HCT116 (cell line): ENCODE measurements around the gene CTCF. TPM values are rescaled to one million over a fixed set of nuclear protein-coding genes. Genes with fewer than 3 reads are reported as not detected.

ENCODE experiments used
- ATAC-seq: fragments of 200-7000 bp; cut with Tn5 transposase; 2 replicates; pipeline ENCODE4 v1.9.1; 2020; ENCODE audit warnings: mild to moderate bottlenecking, moderate library complexity
- BruUV-seq: library from RNA; stranded (reverse); fragments of 400-500 nt; replicated peaks from 2 replicates; lab custom pipeline; 2021; lab: Mats Ljungman, UMichigan
- CTCF ChIA-PET: fragments of 300-600 bp; sonication (Branson Sonifier 250); formaldehyde crosslinking; loops from one replicate; lab custom pipeline; 2021; ENCODE audit warnings: antibody characterized with exemption; lab: Charles Lee
- POLR2A ChIA-PET: fragments of 300-600, 350-600 bp; sonication (Branson Sonifier 250); formaldehyde crosslinking; loops from one replicate; lab custom pipeline; 2021; ENCODE audit warnings: antibody characterized with exemption; lab: Charles Lee
- RAD21 ChIA-PET, 2 experiments: fragments of 300-600 bp; sonication (Branson Sonifier 250); formaldehyde crosslinking; loops; one replicate each; lab custom pipeline; 2023; ENCODE audit warnings: low total read pairs in 2 of 2; ENCODE audit not compliant: uncharacterized antibody in 2 of 2, unreplicated experiment in 2 of 2, low non-redundant PET in 1 of 2; lab: Charles Lee
- DNase-seq: peaks from one replicate; pipeline ENCODE4 v3.0.0-alpha.2; 2010; ENCODE audit warnings: low read depth, low spot score
- H2AFZ ChIP-seq: fragments of 200-600 bp; shearing (Covaris generic), sonication (generic); 2 replicates; pipeline ENCODE4 v1.6.1; 2017; ENCODE audit warnings: low read depth, mixed run types, mixed read lengths, antibody characterized with exemption, low read length; ENCODE audit not compliant: poor library complexity, severe bottlenecking
- H3K27ac ChIP-seq: 2 replicates; pipeline ENCODE4 v1.5.1; 2012; ENCODE audit warnings: low read depth, low read length
- H3K27me3 ChIP-seq: fragments of 200-600 bp; sonication (generic); 2 replicates; pipeline ENCODE4 v1.6.1; 2016; ENCODE audit warnings: mixed run types, low read length, mixed read lengths; ENCODE audit not compliant: insufficient read depth
- H3K36me3 ChIP-seq, 2 experiments: fragments of 200-500 bp in 1 of 2; fragments of 200-600 bp in 1 of 2; sonication (Bioruptor generic) in 1 of 2; sonication (generic) in 1 of 2; 2 replicates each; pipeline versions ENCODE4 v1.5.1 to v1.6.1; 2014 to 2016; ENCODE audit warnings: low read length in 2 of 2, inconsistent platforms in 1 of 2, mixed read lengths in 1 of 2, mixed run types in 1 of 2; ENCODE audit not compliant: insufficient read depth in 2 of 2, control insufficient read depth in 1 of 2
- H3K4me1 ChIP-seq, 2 experiments: fragments of 200-600 bp in 1 of 2; sonication (generic) in 1 of 2; 2 replicates each; pipeline versions ENCODE4 v1.5.1 to v1.6.1; 2012 to 2017; ENCODE audit warnings: low read length in 2 of 2, inconsistent platforms in 1 of 2, mild to moderate bottlenecking in 1 of 2, mixed read lengths in 1 of 2, mixed run types in 1 of 2, moderate library complexity in 1 of 2; ENCODE audit not compliant: insufficient read depth in 2 of 2, control insufficient read depth in 1 of 2
- H3K4me2 ChIP-seq: fragments of 200-600 bp; sonication (generic); 2 replicates; pipeline ENCODE4 v1.6.1; 2017; ENCODE audit warnings: mixed run types, low read length, mixed read lengths
- H3K4me3 ChIP-seq, 2 experiments: fragments of 200-600 bp in 1 of 2; sonication (generic) in 1 of 2; replicated peaks in 1 of 2; 2 replicates each; pipeline ENCODE4 v1.5.1; 2011 to 2016; ENCODE audit warnings: low read length in 2 of 2, control low read depth in 1 of 2, low read depth in 1 of 2, mild to moderate bottlenecking in 1 of 2, mixed read lengths in 1 of 2, mixed run types in 1 of 2
- H3K79me2 ChIP-seq: fragments of 200-600 bp; sonication (generic); 2 replicates; pipeline ENCODE4 v1.6.1; 2017; ENCODE audit warnings: mild to moderate bottlenecking, mixed run types, low read length, moderate library complexity, mixed read lengths; ENCODE audit not compliant: insufficient read depth
- H3K9ac ChIP-seq: fragments of 200-600 bp; sonication (generic); 2 replicates; pipeline ENCODE4 v1.6.1; 2016; ENCODE audit warnings: low read length, mixed read lengths
- H3K9me2 ChIP-seq: fragments of 200-600 bp; sonication (generic), shearing (Covaris generic); 2 replicates; pipeline ENCODE4 v1.6.1; 2017; ENCODE audit warnings: mixed run types, mild to moderate bottlenecking, moderate library complexity; ENCODE audit not compliant: insufficient read depth
- H3K9me3 ChIP-seq, 2 experiments: fragments of 200-500 bp in 1 of 2; fragments of 200-600 bp in 1 of 2; sonication (Bioruptor generic) in 1 of 2; sonication (generic) in 1 of 2; 2 replicates each; pipeline ENCODE4 v1.6.1; 2014 to 2017; ENCODE audit warnings: low read length in 2 of 2, mixed read lengths in 2 of 2, inconsistent platforms in 1 of 2, low read depth in 1 of 2, mild to moderate bottlenecking in 1 of 2, mixed run types in 1 of 2, moderate library complexity in 1 of 2; ENCODE audit not compliant: control insufficient read depth in 1 of 2, insufficient read depth in 1 of 2
- H4K20me1 ChIP-seq: fragments of 200-600 bp; sonication (generic), shearing (Covaris generic); 2 replicates; pipeline ENCODE4 v1.6.1; 2017; ENCODE audit warnings: mixed run types, mild to moderate bottlenecking, moderate library complexity; ENCODE audit not compliant: insufficient read depth
- CEBPB ChIP-seq: IDR thresholded peaks from 2 replicates; pipeline ENCODE4 v1.6.1; 2012; ENCODE audit warnings: low read depth
- RAD21 ChIP-seq: IDR thresholded peaks from 2 replicates; pipeline ENCODE4 v1.6.1; 2012; ENCODE audit warnings: low read depth, mild to moderate bottlenecking
- SP1 ChIP-seq: IDR thresholded peaks from 2 replicates; pipeline ENCODE4 v1.6.1; 2012; ENCODE audit warnings: low read depth
- ZFX ChIP-seq: fragments of 450-650 bp; IDR thresholded peaks from 2 replicates; pipeline ENCODE4 v1.6.1; 2017
- intact Hi-C: fragments of 100-400 bp; cut with micrococcal nuclease; formaldehyde crosslinking; loops from 2 replicates; pipeline ENCODE4 v1.10.0; 2022
- total RNA-seq: library from RNA; stranded (reverse); gene quantifications from one replicate; pipeline ENCODE4 v1.2.1, GENCODE V29; 2021; ENCODE audit not compliant: unreplicated experiment
- TF ChIP-seq, protein P1 (sequence below): IDR thresholded peaks from 2 replicates; pipeline ENCODE4 v1.6.1; 2012; ENCODE audit warnings: low read depth
- TF ChIP-seq, protein P2 (sequence below), 3 experiments: fragments of 200-600 bp in 1 of 3; sonication (generic) in 1 of 3; IDR thresholded peaks in 2 of 3; conservative IDR thresholded peaks in 1 of 3; 2 replicates each; pipeline ENCODE4 v1.5.1; 2012 to 2017; ENCODE audit warnings: low read depth in 2 of 3, low read length in 2 of 3, antibody characterized with exemption in 1 of 3, borderline replicate concordance in 1 of 3, control low read depth in 1 of 3, mild to moderate bottlenecking in 1 of 3, mixed read lengths in 1 of 3, mixed run types in 1 of 3, moderate library complexity in 1 of 3; ENCODE audit not compliant: insufficient read depth in 1 of 3

CTCF gene
- total RNA-seq, 1 experiment from 2014 or later = 48.3 TPM

DNA sequence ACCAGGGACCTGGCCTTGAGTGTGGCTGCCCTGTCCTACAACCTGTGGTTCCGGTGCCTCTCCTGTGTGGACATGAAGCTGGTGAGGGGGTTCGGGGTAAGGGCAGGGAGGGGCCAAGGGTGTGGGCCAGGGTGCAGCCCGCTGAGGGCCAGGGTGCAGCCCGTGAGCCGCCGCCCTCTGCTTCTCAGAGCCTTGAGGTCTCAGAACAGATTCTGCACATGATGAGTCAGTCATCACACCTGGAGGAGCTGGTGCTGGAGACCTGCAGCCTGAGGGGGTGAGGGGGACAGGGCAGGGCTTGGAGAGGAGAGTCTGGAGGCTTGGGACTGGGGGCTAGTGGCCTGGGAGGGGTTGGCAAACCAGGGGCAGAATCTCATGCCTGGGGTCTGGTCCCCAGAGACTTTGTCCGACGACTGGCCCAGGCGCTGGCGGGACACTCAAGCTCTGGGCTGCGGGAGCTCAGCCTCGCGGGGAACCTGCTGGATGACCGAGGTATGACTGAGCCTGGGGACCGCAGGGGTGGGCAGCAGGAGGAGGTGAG, 84.9 kb downstream of the CTCF start:
- Histone ChIP-seq H3K4me2 (peak overlapping the region; percentile 14; the same call in 1 of the 2 replicates), H3K27ac (no peak overlapping the region), H3K4me3 (no peak overlapping the region), H3K36me3 (no peaks in the 10 kb centered on the region), H3K79me2 (no peaks in the 10 kb centered on the region), H3K9me3 (no peaks in the 10 kb centered on the region), H2AFZ (no peak overlapping the region), H3K9me2 (no peaks in the 10 kb centered on the region), H3K27me3 (no peaks in the 10 kb centered on the region), H3K4me1 (peaks cover 0 to 8% of the 10 kb centered on the region in 2 experiments; a peak in 1 of 4 replicates), H3K9ac (no peak overlapping the region), H4K20me1 (no peaks in the 10 kb centered on the region)
- BruUV-seq = no TSS peak
- POLR2A ChIA-PET = interaction anchor here (1.5 kb wide), 1 partner anchor 13 kb away, joined by 3 read pairs; the partner anchor contains the start of gene ACD
- DNase-seq = no peak
- intact Hi-C loops = no loop called here
- ATAC-seq = 0 out of 2 replicates have a peak, but pooled peaks have one; percentile 29
- RAD21 ChIA-PET = no interaction called here
- CTCF ChIA-PET = interaction anchor here (1.3 kb wide), 1 partner anchor 126 kb away, joined by 7 read pairs; no protein-coding TSS in a partner anchor
- TF ChIP-seq, protein P1, sequence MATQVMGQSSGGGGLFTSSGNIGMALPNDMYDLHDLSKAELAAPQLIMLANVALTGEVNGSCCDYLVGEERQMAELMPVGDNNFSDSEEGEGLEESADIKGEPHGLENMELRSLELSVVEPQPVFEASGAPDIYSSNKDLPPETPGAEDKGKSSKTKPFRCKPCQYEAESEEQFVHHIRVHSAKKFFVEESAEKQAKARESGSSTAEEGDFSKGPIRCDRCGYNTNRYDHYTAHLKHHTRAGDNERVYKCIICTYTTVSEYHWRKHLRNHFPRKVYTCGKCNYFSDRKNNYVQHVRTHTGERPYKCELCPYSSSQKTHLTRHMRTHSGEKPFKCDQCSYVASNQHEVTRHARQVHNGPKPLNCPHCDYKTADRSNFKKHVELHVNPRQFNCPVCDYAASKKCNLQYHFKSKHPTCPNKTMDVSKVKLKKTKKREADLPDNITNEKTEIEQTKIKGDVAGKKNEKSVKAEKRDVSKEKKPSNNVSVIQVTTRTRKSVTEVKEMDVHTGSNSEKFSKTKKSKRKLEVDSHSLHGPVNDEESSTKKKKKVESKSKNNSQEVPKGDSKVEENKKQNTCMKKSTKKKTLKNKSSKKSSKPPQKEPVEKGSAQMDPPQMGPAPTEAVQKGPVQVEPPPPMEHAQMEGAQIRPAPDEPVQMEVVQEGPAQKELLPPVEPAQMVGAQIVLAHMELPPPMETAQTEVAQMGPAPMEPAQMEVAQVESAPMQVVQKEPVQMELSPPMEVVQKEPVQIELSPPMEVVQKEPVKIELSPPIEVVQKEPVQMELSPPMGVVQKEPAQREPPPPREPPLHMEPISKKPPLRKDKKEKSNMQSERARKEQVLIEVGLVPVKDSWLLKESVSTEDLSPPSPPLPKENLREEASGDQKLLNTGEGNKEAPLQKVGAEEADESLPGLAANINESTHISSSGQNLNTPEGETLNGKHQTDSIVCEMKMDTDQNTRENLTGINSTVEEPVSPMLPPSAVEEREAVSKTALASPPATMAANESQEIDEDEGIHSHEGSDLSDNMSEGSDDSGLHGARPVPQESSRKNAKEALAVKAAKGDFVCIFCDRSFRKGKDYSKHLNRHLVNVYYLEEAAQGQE = no peak
- TF ChIP-seq, protein P2, sequence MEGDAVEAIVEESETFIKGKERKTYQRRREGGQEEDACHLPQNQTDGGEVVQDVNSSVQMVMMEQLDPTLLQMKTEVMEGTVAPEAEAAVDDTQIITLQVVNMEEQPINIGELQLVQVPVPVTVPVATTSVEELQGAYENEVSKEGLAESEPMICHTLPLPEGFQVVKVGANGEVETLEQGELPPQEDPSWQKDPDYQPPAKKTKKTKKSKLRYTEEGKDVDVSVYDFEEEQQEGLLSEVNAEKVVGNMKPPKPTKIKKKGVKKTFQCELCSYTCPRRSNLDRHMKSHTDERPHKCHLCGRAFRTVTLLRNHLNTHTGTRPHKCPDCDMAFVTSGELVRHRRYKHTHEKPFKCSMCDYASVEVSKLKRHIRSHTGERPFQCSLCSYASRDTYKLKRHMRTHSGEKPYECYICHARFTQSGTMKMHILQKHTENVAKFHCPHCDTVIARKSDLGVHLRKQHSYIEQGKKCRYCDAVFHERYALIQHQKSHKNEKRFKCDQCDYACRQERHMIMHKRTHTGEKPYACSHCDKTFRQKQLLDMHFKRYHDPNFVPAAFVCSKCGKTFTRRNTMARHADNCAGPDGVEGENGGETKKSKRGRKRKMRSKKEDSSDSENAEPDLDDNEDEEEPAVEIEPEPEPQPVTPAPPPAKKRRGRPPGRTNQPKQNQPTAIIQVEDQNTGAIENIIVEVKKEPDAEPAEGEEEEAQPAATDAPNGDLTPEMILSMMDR (IDR thresholded peaks at IDR 0.05 in 2 of 3, conservative IDR thresholded peaks at IDR 0.05 in 1 of 3; ENCODE audit: borderline replicate concordance in 1 of 3, insufficient read depth in 1 of 3, low read depth in 2 of 3, low read length in 2 of 3) = no peak
- no peak for TF ChIP-seq CEBPB
- TF ChIP-seq ZFX = no peak
- TF ChIP-seq RAD21 = no peak
- TF ChIP-seq SP1 = no peak
